Parathyroid adenoma (tissue), 2 donors: ENCODE results near the gene KCNMB1.

Experiments used
- H2AFZ ChIP-seq: fragments of 300-600 bp; sonication (generic); one replicate; pipeline ENCODE4 v1.7.0; 2017; ENCODE audit warnings: antibody characterized with exemption, mild to moderate bottlenecking
- H3K27ac ChIP-seq: fragments of 300-600 bp; sonication (generic); one replicate; pipeline ENCODE4 v1.7.0; 2017
- H3K27me3 ChIP-seq: fragments of 300-600 bp; sonication (generic); one replicate; pipeline ENCODE4 v1.7.0; 2017; ENCODE audit warnings: low read length; ENCODE audit not compliant: control insufficient read depth, insufficient read depth
- H3K36me3 ChIP-seq: fragments of 300-600 bp; sonication (generic); one replicate; pipeline ENCODE4 v1.7.0; 2017; ENCODE audit warnings: low read length; ENCODE audit not compliant: control insufficient read depth, insufficient read depth
- H3K4me1 ChIP-seq: fragments of 300-600 bp; sonication (generic); one replicate; pipeline ENCODE4 v1.7.0; 2017; ENCODE audit warnings: control low read depth
- H3K4me2 ChIP-seq: fragments of 300-600 bp; sonication (generic); one replicate; pipeline ENCODE4 v1.7.0; 2017; ENCODE audit warnings: low read length
- H3K4me3 ChIP-seq: fragments of 300-600 bp; sonication (generic); one replicate; pipeline ENCODE4 v1.7.0; 2017; ENCODE audit warnings: low read depth, low read length
- H3K79me2 ChIP-seq: fragments of 300-600 bp; sonication (generic); one replicate; pipeline ENCODE4 v1.7.0; 2017; ENCODE audit warnings: control low read depth
- H3K9ac ChIP-seq: fragments of 300-600 bp; sonication (generic); one replicate; pipeline ENCODE4 v1.7.0; 2017; ENCODE audit warnings: mild to moderate bottlenecking
- H3K9me3 ChIP-seq: fragments of 300-600 bp; sonication (generic); one replicate; pipeline ENCODE4 v1.7.0; 2017; ENCODE audit warnings: low read length; ENCODE audit not compliant: control insufficient read depth
- CTCF ChIP-seq: fragments of 300-600 bp; sonication (generic); IDR thresholded peaks from one replicate; pipeline ENCODE4 v1.7.0; 2017; ENCODE audit warnings: antibody characterized with exemption, mild to moderate bottlenecking
- donor health status: primary hyperparathyroidism.

Gene KCNMB1

GRCh38 chr5:170434966-170435605, 45.9 kb upstream of the KCNMB1 start:
- no peaks in the 10 kb centered on the region for H3K9me3 ChIP-seq
- no peaks in the 10 kb centered on the region for H3K4me1 ChIP-seq
- H2AFZ ChIP-seq = no peak overlapping the region
- peak; percentile 97 for TF ChIP-seq CTCF
- no peak overlapping the region for H3K9ac ChIP-seq
- H3K79me2 ChIP-seq = no peaks in the 10 kb centered on the region
- H3K4me3 ChIP-seq = no peak overlapping the region
- no peak overlapping the region for H3K27ac ChIP-seq
- no peaks in the 10 kb centered on the region for H3K27me3 ChIP-seq
- no peak overlapping the region for H3K4me2 ChIP-seq
- no peaks in the 10 kb centered on the region for H3K36me3 ChIP-seq

GRCh38 chr5:170432669-170433068, 43.5 kb upstream of the KCNMB1 start:
- H3K27me3 ChIP-seq = no peaks in the 10 kb centered on the region
- H3K4me2 ChIP-seq = no peak overlapping the region
- H3K27ac ChIP-seq = no peak overlapping the region
- H2AFZ ChIP-seq = no peak overlapping the region
- H3K9ac ChIP-seq = no peak overlapping the region
- no peaks in the 10 kb centered on the region for H3K36me3 ChIP-seq
- no peaks in the 10 kb centered on the region for H3K9me3 ChIP-seq
- H3K79me2 ChIP-seq = no peaks in the 10 kb centered on the region
- H3K4me1 ChIP-seq = no peaks in the 10 kb centered on the region
- no peak for TF ChIP-seq CTCF
- H3K4me3 ChIP-seq = no peak overlapping the region

GRCh38 chr5:170431571-170431970, 42.4 kb upstream of the KCNMB1 start:
- no peak overlapping the region for H3K27ac ChIP-seq
- no peak overlapping the region for H2AFZ ChIP-seq
- no peaks in the 10 kb centered on the region for H3K4me1 ChIP-seq
- no peak overlapping the region for H3K9ac ChIP-seq
- TF ChIP-seq CTCF = no peak
- H3K36me3 ChIP-seq = no peaks in the 10 kb centered on the region
- H3K27me3 ChIP-seq = no peaks in the 10 kb centered on the region
- no peaks in the 10 kb centered on the region for H3K9me3 ChIP-seq
- H3K4me3 ChIP-seq = no peak overlapping the region
- H3K79me2 ChIP-seq = no peaks in the 10 kb centered on the region
- H3K4me2 ChIP-seq = no peak overlapping the region

- Histone ChIP-seq H3K9ac (no peak overlapping the region), H3K9me3 (no peaks in the 10 kb centered on the region), H3K27ac (no peak overlapping the region), H3K4me3 (no peak overlapping the region), H3K36me3 (no peaks in the 10 kb centered on the region), H2AFZ (no peak overlapping the region), H3K79me2 (no peaks in the 10 kb centered on the region), H3K4me2 (no peak overlapping the region), H3K4me1 (no peaks in the 10 kb centered on the region), H3K27me3 (no peaks in the 10 kb centered on the region)
- no peak for TF ChIP-seq CTCF
Observed at GRCh38 chr5:170430866-170431437, 41.8 kb upstream of the KCNMB1 start.

GRCh38 chr5:170430256-170430655, 41.1 kb upstream of the KCNMB1 start:
- no peaks in the 10 kb centered on the region for H3K27me3 ChIP-seq
- no peaks in the 10 kb centered on the region for H3K9me3 ChIP-seq
- no peak overlapping the region for H3K9ac ChIP-seq
- no peak overlapping the region for H3K27ac ChIP-seq
- H2AFZ ChIP-seq = no peak overlapping the region
- H3K36me3 ChIP-seq = no peaks in the 10 kb centered on the region
- no peak overlapping the region for H3K4me2 ChIP-seq
- no peaks in the 10 kb centered on the region for H3K4me1 ChIP-seq
- H3K4me3 ChIP-seq = no peak overlapping the region
- no peak for TF ChIP-seq CTCF
- no peaks in the 10 kb centered on the region for H3K79me2 ChIP-seq
